Mesendoderm (in vitro differentiated cells): Measurements from ENCODE around the gene VPS16.

Experiments
- DNase-seq: peaks from one replicate; pipeline ENCODE4 v3.0.0; 2013
- H2AK5ac ChIP-seq: 2 replicates; pipeline ENCODE4 v1.6.1; 2013; ENCODE audit warnings: low read length, inconsistent platforms
- H2BK120ac ChIP-seq: 2 replicates; pipeline ENCODE4 v1.6.1; 2013; ENCODE audit warnings: low read depth, mild to moderate bottlenecking, low read length, moderate library complexity, mixed read lengths
- H2BK15ac ChIP-seq: replicated peaks from 2 replicates; pipeline ENCODE4 v1.6.1; 2013; ENCODE audit warnings: low read depth, mild to moderate bottlenecking, moderate library complexity
- H2BK5ac ChIP-seq: 2 replicates; pipeline ENCODE4 v1.6.1; 2013; ENCODE audit warnings: low read length, inconsistent platforms
- H3K18ac ChIP-seq: 2 replicates; pipeline ENCODE4 v1.6.1; 2013; ENCODE audit warnings: mild to moderate bottlenecking, low read length, mixed read lengths
- H3K23ac ChIP-seq: one replicate; pipeline ENCODE4 v1.6.1; 2013; ENCODE audit warnings: low read length
- H3K27ac ChIP-seq: 2 replicates; pipeline ENCODE4 v1.5.1; 2013; ENCODE audit warnings: low read depth, mild to moderate bottlenecking, inconsistent platforms, low read length, moderate library complexity
- H3K27me3 ChIP-seq: 2 replicates; pipeline ENCODE4 v1.6.1; 2013; ENCODE audit warnings: low read length, control low read depth, mild to moderate bottlenecking, inconsistent platforms; ENCODE audit not compliant: insufficient read depth, poor library complexity
- H3K36me3 ChIP-seq: 2 replicates; pipeline ENCODE4 v1.6.1; 2013; ENCODE audit warnings: low read length, inconsistent platforms; ENCODE audit not compliant: control insufficient read depth, insufficient read depth
- H3K4ac ChIP-seq: one replicate; pipeline ENCODE4 v1.6.1; 2013; ENCODE audit warnings: low read depth, mild to moderate bottlenecking, low read length, moderate library complexity
- H3K4me1 ChIP-seq: 2 replicates; pipeline ENCODE4 v1.6.1; 2013; ENCODE audit warnings: low read depth, low read length, inconsistent platforms; ENCODE audit not compliant: control insufficient read depth
- H3K4me2 ChIP-seq: 2 replicates; pipeline ENCODE4 v1.6.1; 2013; ENCODE audit warnings: low read length
- H3K4me3 ChIP-seq: 2 replicates; pipeline ENCODE4 v1.5.1; 2013; ENCODE audit warnings: mild to moderate bottlenecking, low read length
- H3K56ac ChIP-seq: one replicate; pipeline ENCODE4 v1.6.1; 2013; ENCODE audit warnings: low read length
- H3K79me1 ChIP-seq: 2 replicates; pipeline ENCODE4 v1.6.1; 2013; ENCODE audit warnings: low read length, inconsistent platforms
- H3K79me2 ChIP-seq: 2 replicates; pipeline ENCODE4 v1.6.1; 2013; ENCODE audit warnings: mild to moderate bottlenecking, low read length; ENCODE audit not compliant: control insufficient read depth, insufficient read depth
- H3K9ac ChIP-seq: 2 replicates; pipeline ENCODE4 v1.6.1; 2013; ENCODE audit warnings: low read length, inconsistent platforms
- H4K5ac ChIP-seq: one replicate; pipeline ENCODE4 v1.6.1; 2013; ENCODE audit warnings: low read length
- H4K8ac ChIP-seq: one replicate; pipeline ENCODE4 v1.6.1; 2013; ENCODE audit warnings: low read depth, mild to moderate bottlenecking, control low read depth, low read length, moderate library complexity
- WGBS: extraction: QIAGEN DNeasy Blood & Tissue Kit; methylation state at CpG from one replicate; pipeline ENCODE4 v1.1.7; 2013; ENCODE audit warnings: low lambda C conversion rate, missing lambda C conversion rate; ENCODE audit not compliant: insufficient coverage; ENCODE audit errors: extremely low coverage; 5-methylcytosine and 5-hydroxymethylcytosine counted together

Gene VPS16

GRCh38 chr20:2872459-2873009, 32.0 kb downstream of the VPS16 start:
- Histone ChIP-seq H3K9ac (peak overlapping the region; percentile 80), H3K56ac (peak overlapping the region; percentile 85), H3K27ac (no peak overlapping the region), H2BK5ac (no peak overlapping the region), H4K8ac (no peak overlapping the region), H3K4me1 (peaks cover 5% of the 10 kb centered on the region), H3K4me3 (peak overlapping the region; percentile 46), H3K18ac (no peak overlapping the region), H2BK120ac (no peak overlapping the region), H2BK15ac (no peak overlapping the region), H3K79me1 (peaks cover 9% of the 10 kb centered on the region), H3K4ac (no peak overlapping the region), H3K4me2 (peak overlapping the region; percentile 99), H3K36me3 (no peaks in the 10 kb centered on the region), H2AK5ac (no peak overlapping the region), H3K27me3 (no peaks in the 10 kb centered on the region), H3K23ac (peak overlapping the region; percentile 80), H4K5ac (no peak overlapping the region), H3K79me2 (peaks cover 23% of the 10 kb centered on the region)
- no CpG with 5 or more reads among the region's 49 CpGs for WGBS
- DNase-seq = peak; percentile 57

- Histone ChIP-seq H3K4me1 (peaks cover 5% of the 10 kb centered on the region), H3K79me1 (peaks cover 9% of the 10 kb centered on the region), H3K23ac (peak within 1 kb of the TSS; percentile 80), H3K4me3 (peak within 1 kb of the TSS; percentile 68), H4K8ac (peak within 1 kb of the TSS; percentile 93), H2AK5ac (no peak within 1 kb of the TSS), H2BK120ac (no peak within 1 kb of the TSS), H3K18ac (peak within 1 kb of the TSS; percentile 95), H3K56ac (peak within 1 kb of the TSS; percentile 91), H3K27ac (peak within 1 kb of the TSS; percentile 89), H2BK5ac (no peak within 1 kb of the TSS), H3K4ac (peak within 1 kb of the TSS; percentile 89), H3K79me2 (peaks cover 23% of the 10 kb centered on the region), H3K4me2 (peak within 1 kb of the TSS; percentile 99), H3K27me3 (no peaks in the 10 kb centered on the region), H3K36me3 (no peaks in the 10 kb centered on the region), H2BK15ac (no peak within 1 kb of the TSS), H3K9ac (peak within 1 kb of the TSS; percentile 80), H4K5ac (no peak within 1 kb of the TSS)
- no CpG with 5 or more reads among the region's 83 CpGs for WGBS
- DNase-seq = peak; percentile 95
Measured at GRCh38 chr20:2873010-2873746, 32.6 kb downstream of the VPS16 start, which contains the start of gene PTPRA. Gene PTPRA (plus strand): TSS chr20:2873481. CDS start chr20:2964278, 90,797 bp downstream.

- peaks cover 5% of the 10 kb centered on the region for H3K4me1 ChIP-seq
- peak overlapping the region; percentile 49 for H3K4me2 ChIP-seq
- H3K4me3 ChIP-seq = peak overlapping the region; percentile 68
- peak overlapping the region; percentile 89 for H3K4ac ChIP-seq
- no peak overlapping the region for H2BK15ac ChIP-seq
- H3K18ac ChIP-seq = peak overlapping the region; percentile 95
- peaks cover 9% of the 10 kb centered on the region for H3K79me1 ChIP-seq
- peaks cover 23% of the 10 kb centered on the region for H3K79me2 ChIP-seq
- H4K5ac ChIP-seq = no peak overlapping the region
- peak overlapping the region; percentile 93 for H4K8ac ChIP-seq
- H2AK5ac ChIP-seq = no peak overlapping the region
- H3K56ac ChIP-seq = peak overlapping the region; percentile 91
- H3K9ac ChIP-seq = peak overlapping the region; percentile 70
- H3K27ac ChIP-seq = peak overlapping the region; percentile 89
- no peak overlapping the region for H2BK120ac ChIP-seq
- H3K23ac ChIP-seq = no peak overlapping the region
- DNase-seq = peak; percentile 71
- H2BK5ac ChIP-seq = no peak overlapping the region
- WGBS = no CpG with 5 or more reads among the region's 29 CpGs
- H3K36me3 ChIP-seq = no peaks in the 10 kb centered on the region
- no peaks in the 10 kb centered on the region for H3K27me3 ChIP-seq
Measured at GRCh38 chr20:2873747-2874041, 33.1 kb downstream of the VPS16 start.

GRCh38 chr20:2874456-2874855, 33.9 kb downstream of the VPS16 start:
- H3K36me3 ChIP-seq = no peaks in the 10 kb centered on the region
- H2BK15ac ChIP-seq = no peak overlapping the region
- H3K4me2 ChIP-seq = peak overlapping the region; percentile 59
- H2AK5ac ChIP-seq = no peak overlapping the region
- H3K56ac ChIP-seq = peak overlapping the region; percentile 77
- H2BK5ac ChIP-seq = no peak overlapping the region
- H4K8ac ChIP-seq = no peak overlapping the region
- no peak overlapping the region for H3K4me3 ChIP-seq
- peaks cover 12% of the 10 kb centered on the region for H3K79me1 ChIP-seq
- no peak overlapping the region for H3K4ac ChIP-seq
- DNase-seq = no peak
- H3K4me1 ChIP-seq = peaks cover 5% of the 10 kb centered on the region
- peak overlapping the region; percentile 70 for H3K9ac ChIP-seq
- no peak overlapping the region for H4K5ac ChIP-seq
- peaks cover 27% of the 10 kb centered on the region for H3K79me2 ChIP-seq
- H3K18ac ChIP-seq = no peak overlapping the region
- H3K27ac ChIP-seq = no peak overlapping the region
- no CpG with 5 or more reads among the region's 7 CpGs for WGBS
- H2BK120ac ChIP-seq = no peak overlapping the region
- H3K27me3 ChIP-seq = no peaks in the 10 kb centered on the region
- no peak overlapping the region for H3K23ac ChIP-seq

GRCh38 chr20:2875690-2876203, 35.2 kb downstream of the VPS16 start:
- Histone ChIP-seq H3K27me3 (no peaks in the 10 kb centered on the region), H3K56ac (no peak overlapping the region), H2BK120ac (no peak overlapping the region), H3K79me1 (peaks cover 14% of the 10 kb centered on the region), H4K5ac (no peak overlapping the region), H3K4me2 (no peak overlapping the region), H3K9ac (no peak overlapping the region), H3K23ac (no peak overlapping the region), H3K4ac (no peak overlapping the region), H3K27ac (no peak overlapping the region), H3K36me3 (no peaks in the 10 kb centered on the region), H2AK5ac (no peak overlapping the region), H2BK5ac (no peak overlapping the region), H3K4me1 (peaks cover 5% of the 10 kb centered on the region), H2BK15ac (no peak overlapping the region), H4K8ac (no peak overlapping the region), H3K79me2 (peaks cover 29% of the 10 kb centered on the region), H3K18ac (no peak overlapping the region), H3K4me3 (no peak overlapping the region)
- no peak for DNase-seq
- no CpG with 5 or more reads among the region's 5 CpGs for WGBS
